ENCODE results near the gene ZNF732. TPM values are rescaled to one million over a fixed set of nuclear protein-coding genes. Genes with fewer than 3 reads are reported as not detected.

The ZNF732 gene
- total RNA-seq, result 4.0 and 5.1 TPM in 2 replicates
- long read RNA-seq, partial matches to known transcripts, result 0 of 8 reads
- long read RNA-seq, other reads (novel, unspliced or antisense), result 4 of 8 reads

DNA sequence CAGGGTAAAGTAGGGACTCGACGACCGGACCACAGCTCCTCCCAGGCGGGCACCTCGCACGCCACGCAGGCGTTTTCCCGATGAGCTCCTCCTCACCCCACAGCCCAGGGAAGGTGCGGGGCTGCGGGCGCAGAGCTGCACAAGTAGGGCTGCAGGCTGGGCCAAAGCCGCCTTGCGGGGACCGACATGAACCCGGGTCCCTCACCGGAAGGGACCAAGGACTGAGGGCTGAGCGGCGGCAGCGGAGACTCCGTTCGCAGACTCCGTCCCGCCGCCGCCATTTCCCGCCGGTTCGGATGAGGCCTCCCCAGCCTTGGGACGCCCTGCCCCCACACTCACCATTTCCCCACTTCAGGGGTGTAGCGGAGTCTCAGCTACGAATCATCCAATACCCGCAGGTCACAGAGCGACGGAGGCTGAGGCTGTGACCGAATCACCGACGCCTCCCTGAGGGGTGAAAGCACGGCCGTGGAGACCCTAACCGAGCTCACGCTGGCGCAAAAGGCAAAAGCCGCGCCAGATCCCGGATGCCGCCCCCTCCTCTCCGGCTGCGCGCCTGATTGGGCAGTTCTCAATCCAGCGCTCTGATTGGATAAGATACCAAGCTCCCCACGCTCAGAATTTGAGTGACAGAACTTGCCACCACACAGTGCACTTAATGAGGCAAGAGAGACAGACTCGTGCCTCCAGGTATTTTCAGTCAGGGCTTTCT is at the start of gene ZNF732:
ZNF732 (minus strand) TSS at position 506 of the 712 bp plus-strand sequence; CDS start at position 342, 164 bp downstream.
- TF ChIP-seq, protein P1, sequence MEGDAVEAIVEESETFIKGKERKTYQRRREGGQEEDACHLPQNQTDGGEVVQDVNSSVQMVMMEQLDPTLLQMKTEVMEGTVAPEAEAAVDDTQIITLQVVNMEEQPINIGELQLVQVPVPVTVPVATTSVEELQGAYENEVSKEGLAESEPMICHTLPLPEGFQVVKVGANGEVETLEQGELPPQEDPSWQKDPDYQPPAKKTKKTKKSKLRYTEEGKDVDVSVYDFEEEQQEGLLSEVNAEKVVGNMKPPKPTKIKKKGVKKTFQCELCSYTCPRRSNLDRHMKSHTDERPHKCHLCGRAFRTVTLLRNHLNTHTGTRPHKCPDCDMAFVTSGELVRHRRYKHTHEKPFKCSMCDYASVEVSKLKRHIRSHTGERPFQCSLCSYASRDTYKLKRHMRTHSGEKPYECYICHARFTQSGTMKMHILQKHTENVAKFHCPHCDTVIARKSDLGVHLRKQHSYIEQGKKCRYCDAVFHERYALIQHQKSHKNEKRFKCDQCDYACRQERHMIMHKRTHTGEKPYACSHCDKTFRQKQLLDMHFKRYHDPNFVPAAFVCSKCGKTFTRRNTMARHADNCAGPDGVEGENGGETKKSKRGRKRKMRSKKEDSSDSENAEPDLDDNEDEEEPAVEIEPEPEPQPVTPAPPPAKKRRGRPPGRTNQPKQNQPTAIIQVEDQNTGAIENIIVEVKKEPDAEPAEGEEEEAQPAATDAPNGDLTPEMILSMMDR (conservative IDR thresholded peaks at IDR 0.05), result no peak
- Mint-ChIP-seq H3K27ac (ENCODE audit: unreplicated experiment) (peak within 1 kb of the TSS; percentile 88), H3K36me3 (ENCODE audit: low read depth) (peaks cover 32% of the 10 kb centered on the region), H3K4me1 (peaks cover 9% of the 10 kb centered on the region), H3K27me3 (ENCODE audit: low read depth) (peaks cover 4% of the 10 kb centered on the region), H3K9me3 (peaks cover 15% of the 10 kb centered on the region), H3K4me3 (peak within 1 kb of the TSS; percentile 93)
- DNase-seq (ENCODE audit: low read depth, low spot score), result peak; percentile 45

DNA sequence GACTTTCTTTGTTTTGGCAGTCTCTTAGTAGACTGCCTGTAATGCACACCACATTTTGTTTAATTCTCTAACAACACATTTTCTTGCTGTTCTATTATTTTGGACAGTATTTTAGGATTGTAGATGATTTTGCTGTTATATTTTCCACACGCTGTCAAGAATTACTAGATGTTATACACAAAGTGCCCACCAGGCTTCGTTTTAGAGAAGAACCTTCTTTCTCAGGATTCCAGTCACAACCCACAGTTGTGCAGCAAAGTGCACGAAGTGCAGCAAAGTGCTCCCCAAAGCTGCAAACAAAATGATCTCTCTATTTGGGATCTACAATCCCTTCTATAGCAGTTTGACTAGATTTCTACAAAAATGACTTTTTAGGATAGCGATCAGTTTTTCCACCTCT is 34.7 kb upstream of the ZNF732 start:
- no peak for DNase-seq (ENCODE audit: low read depth, low spot score)
- Mint-ChIP-seq H3K4me3 (peak overlapping the region; percentile 100), H3K9me3 (peaks cover 22% of the 10 kb centered on the region), H3K4me1 (peaks cover 24% of the 10 kb centered on the region), H3K36me3 (ENCODE audit: low read depth) (peaks cover 75% of the 10 kb centered on the region), H3K27me3 (ENCODE audit: low read depth) (peaks cover 9% of the 10 kb centered on the region), H3K27ac (ENCODE audit: unreplicated experiment) (no peak overlapping the region)
- TF ChIP-seq, protein P1 (conservative IDR thresholded peaks at IDR 0.05), result peak; percentile 52

DNA sequence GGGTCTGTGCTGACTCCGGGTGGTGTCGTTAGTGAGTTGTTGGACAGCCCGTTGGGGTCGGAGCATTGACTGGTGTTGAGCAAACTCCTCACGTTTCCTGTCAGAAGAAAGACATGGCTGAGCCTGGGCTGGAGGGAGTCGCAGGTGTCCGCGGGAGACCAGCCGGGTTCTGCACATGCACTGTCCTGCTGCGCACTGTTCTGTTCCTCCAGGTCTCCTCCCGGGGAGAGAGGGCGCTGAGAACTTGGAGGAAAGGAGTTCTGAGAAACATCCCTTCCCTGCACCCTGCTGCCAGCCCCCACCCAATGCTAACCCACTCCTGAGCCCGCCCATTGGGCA is 33.5 kb upstream of the ZNF732 start:
- no peak overlapping the region for H3K27ac Mint-ChIP-seq (ENCODE audit: unreplicated experiment)
- peaks cover 24% of the 10 kb centered on the region for H3K4me1 Mint-ChIP-seq
- peaks cover 11% of the 10 kb centered on the region for H3K27me3 Mint-ChIP-seq (ENCODE audit: low read depth)
- H3K4me3 Mint-ChIP-seq, result peak overlapping the region; percentile 100
- peaks cover 22% of the 10 kb centered on the region for H3K9me3 Mint-ChIP-seq
- peak; percentile 2 for DNase-seq (ENCODE audit: low read depth, low spot score)
- TF ChIP-seq, protein P1 (conservative IDR thresholded peaks at IDR 0.05), result no peak
- H3K36me3 Mint-ChIP-seq (ENCODE audit: low read depth), result peaks cover 64% of the 10 kb centered on the region

DNA sequence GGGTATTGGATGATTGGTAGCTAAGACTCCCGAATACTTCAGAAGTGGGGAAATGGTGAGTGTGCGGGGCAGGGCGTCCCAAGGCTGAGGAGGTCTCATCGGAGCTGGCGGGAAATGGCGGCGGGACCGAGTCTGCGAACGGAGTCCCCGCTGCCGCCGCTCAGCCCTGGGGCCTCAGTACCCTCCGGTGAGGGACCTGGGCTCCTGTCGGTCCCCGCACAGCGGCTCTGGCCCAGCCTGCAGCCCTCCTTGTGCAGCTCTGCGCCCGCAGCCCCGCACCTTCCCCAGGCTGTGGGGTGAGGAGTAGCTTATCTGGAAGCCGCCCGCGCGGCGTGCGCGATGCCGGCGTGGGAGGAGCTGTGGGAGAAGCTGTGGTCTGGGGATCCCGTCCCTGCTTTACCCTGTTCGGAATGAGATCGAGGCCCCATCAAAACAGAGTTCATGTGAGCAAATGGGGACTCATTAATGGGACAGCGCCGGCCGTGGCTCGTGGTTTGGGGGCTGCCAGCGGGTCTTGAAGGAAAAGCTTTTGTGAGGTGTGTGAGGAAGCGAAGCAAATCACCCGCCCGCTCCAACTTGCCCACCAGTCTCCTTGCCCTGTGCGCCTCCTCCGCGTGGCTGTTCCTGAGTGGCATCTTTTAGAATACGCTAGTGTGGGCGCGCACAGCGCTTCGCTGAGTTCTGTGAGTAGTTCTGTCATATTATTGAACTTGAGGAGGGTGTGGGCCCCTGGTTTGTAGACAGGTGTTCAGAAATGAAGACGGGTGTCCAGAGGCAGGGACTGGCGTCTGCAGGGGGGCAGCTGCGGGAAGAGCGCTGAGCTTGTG is 32.9 kb upstream of the ZNF732 start:
- peak; percentile 26 for DNase-seq (ENCODE audit: low read depth, low spot score)
- peaks cover 11% of the 10 kb centered on the region for H3K27me3 Mint-ChIP-seq (ENCODE audit: low read depth)
- H3K9me3 Mint-ChIP-seq, result peaks cover 22% of the 10 kb centered on the region
- TF ChIP-seq, protein P1 (conservative IDR thresholded peaks at IDR 0.05), result no peak
- peaks cover 24% of the 10 kb centered on the region for H3K4me1 Mint-ChIP-seq
- peak overlapping the region; percentile 100 for H3K27ac Mint-ChIP-seq (ENCODE audit: unreplicated experiment)
- H3K36me3 Mint-ChIP-seq (ENCODE audit: low read depth), result peaks cover 59% of the 10 kb centered on the region
- H3K4me3 Mint-ChIP-seq, result peak overlapping the region; percentile 100

DNA sequence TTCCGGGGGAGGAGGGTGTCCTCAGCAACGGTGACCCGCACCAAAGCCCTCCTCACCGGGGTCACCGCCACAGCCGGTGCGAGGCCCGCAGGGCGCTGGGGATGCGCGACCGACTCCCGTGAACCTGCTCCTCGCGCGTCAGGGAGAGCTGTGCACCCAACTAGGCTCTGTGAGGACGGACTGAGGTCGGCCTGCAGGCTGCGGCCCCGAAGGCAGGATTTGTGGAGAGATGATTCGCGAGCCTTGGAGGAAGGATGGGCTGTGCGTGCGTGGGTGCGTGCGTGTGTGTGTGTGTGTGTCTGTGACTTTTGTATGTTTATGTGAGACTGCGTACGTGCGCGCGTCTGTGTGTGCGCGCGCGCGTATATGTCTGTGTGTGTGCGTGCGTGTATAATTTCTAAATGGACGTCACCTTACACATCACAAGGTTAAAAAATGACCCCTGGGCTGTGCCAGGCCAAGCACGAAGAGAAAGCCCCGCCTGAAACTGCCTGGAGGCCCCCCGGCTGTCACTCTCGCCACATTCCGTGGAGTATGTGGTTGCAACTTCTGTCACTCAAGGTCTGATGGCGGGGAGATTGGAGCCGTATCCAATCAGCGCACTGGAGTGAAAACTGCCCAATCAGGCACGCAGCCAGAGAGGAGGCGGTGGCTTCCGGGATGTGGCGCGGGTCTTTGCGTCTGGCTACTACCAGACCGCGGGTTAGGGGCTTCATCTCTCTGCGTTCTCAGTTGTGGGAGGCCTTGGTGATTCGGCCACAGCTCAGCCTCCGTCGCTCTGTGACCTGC is 32.1 kb upstream of the ZNF732 start, which contains the start of gene ZNF141:
ZNF141 (plus strand) TSS at position 672 of the 789 bp plus-strand sequence. CDS start 170 bp downstream, outside the sequence.
- peak; percentile 82 for DNase-seq (ENCODE audit: low read depth, low spot score)
- peak within 1 kb of the TSS; percentile 100 for H3K27ac Mint-ChIP-seq (ENCODE audit: unreplicated experiment)
- H3K9me3 Mint-ChIP-seq, result peaks cover 22% of the 10 kb centered on the region
- peaks cover 24% of the 10 kb centered on the region for H3K4me1 Mint-ChIP-seq
- peak within 1 kb of the TSS; percentile 100 for H3K4me3 Mint-ChIP-seq
- H3K36me3 Mint-ChIP-seq (ENCODE audit: low read depth), result peaks cover 51% of the 10 kb centered on the region
- TF ChIP-seq, protein P1 (conservative IDR thresholded peaks at IDR 0.05), result no peak
- H3K27me3 Mint-ChIP-seq (ENCODE audit: low read depth), result peaks cover 11% of the 10 kb centered on the region
